HG03139 (cell line): ENCODE results near the gene HMGCS1.
A peak's percentile ranks its signal among the peaks of the same experiment; 100 is the strongest.
"Not testable (repeated sequence)": the region's sequence is repeated elsewhere in the genome, so short reads cannot be mapped to it uniquely, and the experiment has no call there.

Experiments used
- ATAC-seq: cut with Tn5 transposase; IDR thresholded peaks from one replicate; pipeline ENCODE4 v1.9.1; 2021; ENCODE audit not compliant: unreplicated experiment

HMGCS1 gene

DNA sequence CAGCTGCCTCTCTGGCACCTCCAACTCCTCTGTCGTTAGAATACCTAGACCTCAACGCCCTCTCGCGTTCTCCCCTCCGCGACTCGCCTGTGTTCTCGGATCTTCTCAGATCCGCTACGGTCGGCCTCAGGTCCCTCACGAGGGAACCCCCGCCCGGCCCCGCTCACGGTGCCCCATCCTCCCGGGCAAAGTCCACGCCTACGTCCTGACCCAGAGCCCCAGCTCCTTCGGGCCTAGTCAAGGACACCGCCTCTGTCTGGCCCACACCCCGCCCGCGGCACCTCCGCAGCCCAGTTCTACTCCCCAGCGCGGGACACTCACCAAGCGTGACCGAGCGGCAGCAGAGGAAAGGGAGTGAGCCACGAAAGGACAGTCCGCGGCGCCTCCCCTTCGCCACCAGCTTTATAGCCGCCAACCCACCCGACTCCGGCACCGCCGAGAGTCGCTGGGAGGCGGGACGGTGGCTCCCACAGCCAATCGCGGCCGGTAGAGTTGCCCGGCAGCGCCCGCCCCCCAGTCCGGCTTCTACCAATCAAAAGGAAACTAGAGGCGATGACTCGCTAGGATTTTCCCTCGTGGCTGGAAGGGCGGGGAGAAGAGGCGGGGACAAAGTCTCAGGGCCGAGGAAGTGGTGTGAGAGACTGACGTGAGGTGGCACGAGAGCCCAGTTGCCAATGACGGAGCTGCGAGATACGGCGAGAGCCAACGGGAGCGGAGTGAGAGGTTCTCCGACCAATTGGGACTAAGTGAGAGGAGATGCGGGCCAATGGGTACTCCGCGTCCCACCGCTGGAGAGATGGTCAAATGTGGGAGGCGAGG, at the start of gene HMGCS1:
TSS of gene HMGCS1 (minus strand) at position 378 of the 819 bp plus-strand sequence. CDS start 14,447 bp downstream, outside the sequence.
- peak; percentile 94 for ATAC-seq

GRCh38 chr5:43358726-43359125, 45.5 kb upstream of the HMGCS1 start:
- ATAC-seq, result no peak

- no peak for ATAC-seq
These were observed 45.1 kb upstream of the HMGCS1 start for GRCh38 chr5:43358301-43358700.

GRCh38 chr5:43357878-43358281, 44.7 kb upstream of the HMGCS1 start:
- ATAC-seq, result no peak

DNA sequence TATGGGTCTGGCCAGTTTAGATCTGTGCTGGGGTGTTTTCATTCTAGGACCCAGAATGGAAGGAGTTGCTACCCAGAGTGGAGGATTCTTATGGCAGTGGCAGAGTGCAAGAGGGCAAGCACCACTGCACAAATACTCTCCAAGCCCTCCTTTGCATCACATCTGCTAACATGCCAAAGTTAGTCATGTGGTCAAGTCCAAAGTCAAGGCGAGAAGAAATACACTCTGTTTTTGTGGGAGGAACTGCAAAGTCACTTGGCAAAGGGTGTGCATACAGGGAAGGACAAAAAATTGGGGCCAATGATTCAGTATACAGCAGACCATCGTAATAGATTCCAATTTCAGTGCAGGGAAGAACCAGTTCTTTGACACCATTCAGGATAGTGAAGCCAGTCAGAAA, 43.9 kb upstream of the HMGCS1 start:
- no peak for ATAC-seq

DNA sequence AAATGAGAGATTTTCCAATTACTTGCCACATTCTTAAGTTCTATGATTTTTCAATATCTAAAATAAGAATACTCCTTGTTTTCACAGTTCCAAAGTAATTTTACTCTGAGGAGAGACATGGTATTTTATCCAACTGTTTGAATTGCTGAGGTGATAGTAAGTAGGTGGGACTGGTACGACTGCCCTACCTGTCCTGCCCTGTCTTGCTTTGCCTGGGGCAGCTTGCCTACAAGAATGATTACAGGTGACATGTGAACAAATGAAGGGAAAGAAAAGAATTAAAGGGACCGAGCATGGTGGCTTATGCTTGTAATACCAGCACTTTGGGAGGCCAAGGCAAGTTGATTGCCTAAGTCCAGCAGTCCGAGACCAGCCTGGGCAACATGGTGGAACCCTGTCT, 41.6 kb upstream of the HMGCS1 start:
- no peak for ATAC-seq

GRCh38 chr5:43353668-43354067, 40.5 kb upstream of the HMGCS1 start:
- ATAC-seq, result no peak

DNA sequence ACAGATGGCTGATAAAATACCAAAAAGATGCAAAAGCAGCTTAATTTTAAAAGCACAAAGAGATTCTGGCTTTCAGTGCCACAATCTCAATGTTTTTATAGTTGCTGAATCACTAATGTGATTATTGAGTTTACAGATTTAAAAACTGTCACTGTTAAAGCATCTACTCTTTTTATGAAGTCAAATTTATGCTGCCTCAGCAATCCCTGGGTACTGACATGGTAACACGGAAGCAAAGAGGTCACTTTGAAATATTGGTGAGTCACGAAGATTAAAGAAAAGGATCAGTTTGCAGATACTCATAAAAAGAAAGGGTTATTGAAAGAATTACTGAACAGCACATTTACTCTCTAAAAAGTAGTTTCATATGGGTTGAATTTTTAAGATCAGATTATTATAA, 39.7 kb upstream of the HMGCS1 start:
- no peak for ATAC-seq

GRCh38 chr5:43352131-43352530, 38.9 kb upstream of the HMGCS1 start:
- ATAC-seq, result no peak

- ATAC-seq, result no peak
These were observed 35.7 kb upstream of the HMGCS1 start for GRCh38 chr5:43348861-43349363.

- ATAC-seq, result no peak
These were observed 35.0 kb upstream of the HMGCS1 start for GRCh38 chr5:43348207-43348606.

GRCh38 chr5:43338862-43339261, 25.6 kb upstream of the HMGCS1 start:
- no peak for ATAC-seq

DNA sequence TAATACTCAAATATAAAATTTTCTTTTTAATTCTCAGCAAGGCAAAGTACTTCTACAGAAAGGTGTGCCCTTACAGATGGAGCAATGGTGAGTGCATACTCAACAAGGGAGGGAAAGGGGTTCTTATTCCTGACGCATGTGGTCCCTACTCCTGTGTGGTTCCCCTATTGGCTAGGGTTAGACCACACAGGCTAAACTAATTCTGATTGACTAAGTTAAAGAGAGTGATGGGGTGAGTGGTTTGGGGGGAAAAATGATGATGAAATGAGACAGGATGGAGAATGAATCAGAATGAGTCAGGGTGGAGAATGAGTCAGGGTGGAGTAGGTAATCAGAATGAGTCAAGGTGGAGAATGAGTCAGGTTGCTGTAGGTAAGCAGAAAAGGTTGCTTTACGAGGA, 22.9 kb upstream of the HMGCS1 start:
- ATAC-seq, result no peak

GRCh38 chr5:43335681-43336080, 22.5 kb upstream of the HMGCS1 start:
- no peak for ATAC-seq

DNA sequence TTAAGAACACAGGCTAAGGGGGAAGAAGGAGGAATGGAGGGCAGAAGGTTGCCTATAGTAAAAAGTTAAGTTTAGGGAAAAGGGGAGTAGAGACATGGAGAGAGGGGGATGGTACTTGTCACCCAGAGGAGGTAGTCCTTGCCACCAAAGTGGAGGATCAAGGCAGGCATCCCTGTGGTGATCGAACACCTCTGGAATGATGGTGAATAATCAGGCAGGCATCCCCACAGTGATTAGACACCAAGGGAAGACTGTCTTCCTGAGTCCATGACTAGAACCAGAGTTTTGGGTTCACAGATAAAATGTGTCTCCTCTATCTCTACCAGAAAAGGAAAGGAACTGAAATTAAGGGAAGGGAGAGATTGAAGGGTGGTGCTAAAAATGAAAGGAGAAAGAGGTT, 19.2 kb upstream of the HMGCS1 start:
- no peak for ATAC-seq

GRCh38 chr5:43325624-43326023, 12.4 kb upstream of the HMGCS1 start:
- not testable (repeated sequence) for ATAC-seq

DNA sequence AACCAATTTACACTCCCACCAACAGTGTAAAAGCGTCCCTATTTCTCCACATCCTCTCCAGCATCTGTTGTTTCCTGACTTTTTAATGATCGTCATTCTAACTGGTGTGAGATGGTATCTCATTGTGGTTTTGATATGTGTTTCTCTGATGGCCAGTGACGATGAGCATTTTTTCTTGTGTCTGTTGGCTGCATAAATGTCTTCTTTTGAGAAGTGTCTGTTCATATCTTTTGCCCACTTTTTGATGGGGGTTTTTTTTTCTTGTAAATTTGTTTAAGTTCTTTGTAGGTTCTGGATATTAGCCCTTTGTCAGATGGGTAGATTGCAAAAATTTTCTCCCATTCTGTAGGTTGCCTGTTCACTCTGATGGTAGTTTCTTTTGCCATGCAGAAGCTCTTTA, 10.3 kb upstream of the HMGCS1 start:
- ATAC-seq, result not testable (repeated sequence)

DNA sequence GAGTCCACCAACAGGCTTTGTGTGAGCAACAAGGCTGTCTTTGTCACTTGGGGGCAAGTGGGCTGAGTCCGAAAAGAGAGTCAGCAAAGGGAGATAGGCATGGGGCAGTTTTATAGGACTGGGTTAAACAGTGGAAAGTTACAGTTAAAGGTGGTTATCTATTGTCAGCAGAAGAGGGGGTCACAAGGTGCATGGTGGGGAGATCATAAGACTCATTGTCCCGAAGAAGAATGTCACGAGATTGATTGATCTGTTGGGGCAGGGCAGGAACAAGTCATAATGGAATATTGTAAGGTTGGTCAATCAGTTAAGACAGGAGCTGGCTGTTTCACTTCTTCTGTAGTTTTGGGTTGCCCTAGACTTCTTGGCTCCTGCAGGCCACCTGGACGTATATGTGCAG, 7.6 kb upstream of the HMGCS1 start:
- no peak for ATAC-seq

DNA sequence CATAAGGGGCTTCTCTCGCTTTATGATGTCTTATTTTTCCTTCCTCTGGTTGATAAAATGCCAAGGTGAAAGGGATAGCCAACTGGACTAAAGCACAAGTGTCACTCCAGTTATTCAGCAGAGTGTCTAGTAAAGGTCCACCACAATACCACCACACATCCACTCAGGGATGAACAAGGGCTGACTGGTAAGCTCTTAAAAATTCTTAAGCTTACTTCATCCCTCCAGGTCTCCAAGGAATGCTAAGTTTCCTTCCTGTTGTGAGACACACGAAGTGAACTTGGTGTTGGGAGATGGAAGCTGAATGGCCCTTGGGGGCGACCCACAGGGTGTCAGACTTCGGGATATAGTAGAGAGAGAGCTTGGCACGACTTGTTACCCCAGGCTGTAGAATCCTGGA, 3.2 kb upstream of the HMGCS1 start:
- no peak for ATAC-seq

DNA sequence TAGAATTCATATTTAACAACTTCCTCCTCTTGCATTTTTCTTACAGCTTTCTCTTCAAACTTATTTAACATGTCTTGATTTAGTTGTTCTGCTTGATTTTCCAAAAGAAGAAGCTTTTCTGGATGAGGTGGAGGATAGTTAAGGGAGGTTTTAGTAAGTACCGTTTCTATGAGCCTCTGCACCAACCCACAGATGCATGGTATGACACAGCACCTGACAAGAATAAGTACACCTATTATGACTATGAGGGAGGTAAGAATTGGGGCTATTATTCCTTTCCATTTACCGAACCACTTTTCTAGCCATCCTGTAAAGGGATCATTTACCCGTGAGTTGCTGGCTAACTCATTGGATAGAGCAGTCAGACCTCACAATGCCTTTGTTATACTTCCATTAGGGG, 2.5 kb upstream of the HMGCS1 start:
- no peak for ATAC-seq

DNA sequence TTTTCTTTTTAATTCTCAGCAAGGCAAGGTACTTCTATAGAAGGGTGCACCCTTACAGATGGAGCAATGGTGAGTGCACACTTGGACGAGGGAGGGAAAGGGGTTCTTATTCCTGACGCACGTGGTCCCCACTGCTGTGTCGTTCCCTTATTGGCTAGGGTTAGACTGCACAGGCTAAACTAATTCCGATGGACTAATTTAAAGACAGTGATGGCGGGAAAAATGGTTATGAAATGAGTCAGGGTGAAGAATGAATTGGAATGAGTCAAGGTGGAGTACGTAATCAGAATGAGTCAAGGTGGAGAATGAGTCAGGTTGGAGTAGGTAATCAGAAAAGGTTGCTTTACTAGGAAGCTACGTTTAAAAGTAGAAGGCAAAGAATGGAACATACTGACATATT, 2.1 kb upstream of the HMGCS1 start:
- no peak for ATAC-seq

GRCh38 chr5:43314724-43315123, 1.5 kb upstream of the HMGCS1 start:
- ATAC-seq, result no peak
